ENCODE measurements around the gene FAF1.

Gene FAF1

GRCh38 chr1:50986653-50987052 lies 26.6 kb upstream of the FAF1 start:
- no peak for TF ChIP-seq CTCF (IDR thresholded peaks at IDR 0.05; ENCODE audit: low read depth, low read length)
- no peak for TF ChIP-seq EZH2phosphoT487 (IDR thresholded peaks at IDR 0.05; ENCODE audit: low read depth)

GRCh38 chr1:50985094-50985493 lies 25.0 kb upstream of the FAF1 start:
- Histone ChIP-seq H3K4me2 (ENCODE audit: low read length) (no peak overlapping the region), H3K27ac (ENCODE audit: low read length) (no peak overlapping the region), H3K27me3 (ENCODE audit: low read depth, low read length) (peaks cover 23% of the 10 kb centered on the region), H3K36me3 (replicated peaks; ENCODE audit: low read depth, low read length) (no peaks in the 10 kb centered on the region), H3K4me3 (ENCODE audit: low read length) (no peak overlapping the region), H3K79me2 (ENCODE audit: low read length) (no peaks in the 10 kb centered on the region), H3K9me3 (ENCODE audit: insufficient read depth, low read length) (no peaks in the 10 kb centered on the region), H2AFZ (ENCODE audit: low read depth, low read length) (no peak overlapping the region), H3K4me1 (ENCODE audit: low read length) (no peaks in the 10 kb centered on the region), H3K9ac (ENCODE audit: low read length) (no peak overlapping the region), H4K20me1 (ENCODE audit: insufficient read depth, low read length) (no peaks in the 10 kb centered on the region)
- TF ChIP-seq EZH2phosphoT487 (IDR thresholded peaks at IDR 0.05; ENCODE audit: low read depth), result no peak
- TF ChIP-seq CTCF (IDR thresholded peaks at IDR 0.05; ENCODE audit: low read depth, low read length), result no peak

More at GRCh38 chr1:50986653-50987052, 26.6 kb upstream of the FAF1 start:
- Histone ChIP-seq H3K79me2 (ENCODE audit: low read length) (no peaks in the 10 kb centered on the region), H3K4me3 (ENCODE audit: low read length) (no peak overlapping the region), H3K9ac (ENCODE audit: low read length) (no peak overlapping the region), H3K27me3 (ENCODE audit: low read depth, low read length) (peaks cover 18% of the 10 kb centered on the region), H4K20me1 (ENCODE audit: insufficient read depth, low read length) (no peaks in the 10 kb centered on the region), H3K9me3 (ENCODE audit: insufficient read depth, low read length) (no peaks in the 10 kb centered on the region), H3K27ac (ENCODE audit: low read length) (no peak overlapping the region), H3K4me2 (ENCODE audit: low read length) (no peak overlapping the region), H3K4me1 (ENCODE audit: low read length) (no peaks in the 10 kb centered on the region), H3K36me3 (replicated peaks; ENCODE audit: low read depth, low read length) (no peaks in the 10 kb centered on the region), H2AFZ (ENCODE audit: low read depth, low read length) (no peak overlapping the region)

GRCh38 chr1:50983219-50983802 lies 23.2 kb upstream of the FAF1 start:
- Histone ChIP-seq H3K4me1 (ENCODE audit: low read length) (peaks cover 6% of the 10 kb centered on the region; the same call in 1 of the 2 replicates), H3K9ac (ENCODE audit: low read length) (no peak overlapping the region), H3K4me2 (ENCODE audit: low read length) (no peak overlapping the region), H2AFZ (ENCODE audit: low read depth, low read length) (no peak overlapping the region), H3K27ac (ENCODE audit: low read length) (no peak overlapping the region), H3K79me2 (ENCODE audit: low read length) (no peaks in the 10 kb centered on the region), H3K27me3 (ENCODE audit: low read depth, low read length) (peaks cover 40% of the 10 kb centered on the region), H4K20me1 (ENCODE audit: insufficient read depth, low read length) (no peaks in the 10 kb centered on the region), H3K9me3 (ENCODE audit: insufficient read depth, low read length) (no peaks in the 10 kb centered on the region), H3K4me3 (ENCODE audit: low read length) (no peak overlapping the region), H3K36me3 (replicated peaks; ENCODE audit: low read depth, low read length) (no peaks in the 10 kb centered on the region)
- TF ChIP-seq EZH2phosphoT487 (IDR thresholded peaks at IDR 0.05; ENCODE audit: low read depth), result no peak
- no peak for TF ChIP-seq CTCF (IDR thresholded peaks at IDR 0.05; ENCODE audit: low read depth, low read length)

- H3K79me2 ChIP-seq (ENCODE audit: low read length), result no peaks in the 10 kb centered on the region
- H2AFZ ChIP-seq (ENCODE audit: low read depth, low read length), result no peak overlapping the region
- TF ChIP-seq CTCF (IDR thresholded peaks at IDR 0.05; ENCODE audit: low read depth, low read length), result no peak
- no peak for TF ChIP-seq EZH2phosphoT487 (IDR thresholded peaks at IDR 0.05; ENCODE audit: low read depth)
- no peaks in the 10 kb centered on the region for H3K36me3 ChIP-seq (replicated peaks; ENCODE audit: low read depth, low read length)
- H3K4me2 ChIP-seq (ENCODE audit: low read length), result no peak overlapping the region
- H3K9me3 ChIP-seq (ENCODE audit: insufficient read depth, low read length), result no peaks in the 10 kb centered on the region
- peaks cover 6% of the 10 kb centered on the region; the same call in 1 of the 2 replicates for H3K4me1 ChIP-seq (ENCODE audit: low read length)
- H3K9ac ChIP-seq (ENCODE audit: low read length), result no peak overlapping the region
- H3K4me3 ChIP-seq (ENCODE audit: low read length), result no peak overlapping the region
- H4K20me1 ChIP-seq (ENCODE audit: insufficient read depth, low read length), result no peaks in the 10 kb centered on the region
- no peak overlapping the region for H3K27ac ChIP-seq (ENCODE audit: low read length)
- peaks cover 44% of the 10 kb centered on the region for H3K27me3 ChIP-seq (ENCODE audit: low read depth, low read length)
Measured at GRCh38 chr1:50982611-50983010, 22.5 kb upstream of the FAF1 start.

Measured in OCI-LY3 (cell line).